Neural cell (in vitro differentiated cells): ENCODE measurements around the gene OR6N1. TPM values are rescaled to one million over a fixed set of nuclear protein-coding genes. Genes with fewer than 3 reads are reported as not detected.

ENCODE experiments used
- H2AFZ ChIP-seq: fragments of 200-600, 300-800 bp; sonication (generic), shearing (Covaris generic); 2 replicates; pipeline ENCODE4 v1.6.0; 2014; ENCODE audit warnings: low read depth, mild to moderate bottlenecking, antibody characterized with exemption, low read length, moderate library complexity
- H3F3A ChIP-seq: fragments of 200-600 bp; shearing (Covaris generic); 2 replicates; pipeline ENCODE4 v1.6.1; 2016; ENCODE audit warnings: mild to moderate bottlenecking, moderate library complexity, mixed read lengths, antibody characterized with exemption, low read length; ENCODE audit not compliant: insufficient read depth, poor library complexity, severe bottlenecking
- H3K27ac ChIP-seq: fragments of 200-600, 300-800 bp; sonication (generic), shearing (Covaris generic); 2 replicates; pipeline ENCODE4 v1.5.1; 2014; ENCODE audit warnings: mild to moderate bottlenecking, low read length, moderate library complexity
- H3K27me3 ChIP-seq: fragments of 300-800, 200-600 bp; sonication (generic), shearing (Covaris generic); 2 replicates; pipeline ENCODE4 v1.6.0; 2014; ENCODE audit warnings: mild to moderate bottlenecking, low read depth, low read length, moderate library complexity; ENCODE audit not compliant: insufficient read depth
- H3K36me3 ChIP-seq: fragments of 300-800, 200-600 bp; sonication (generic), shearing (Covaris generic); 2 replicates; pipeline ENCODE4 v1.5.1; 2014; ENCODE audit warnings: mild to moderate bottlenecking, antibody characterized with exemption, low read length, moderate library complexity; ENCODE audit not compliant: insufficient read depth
- H3K4me2 ChIP-seq: fragments of 300-800, 200-600 bp; sonication (generic), shearing (Covaris generic); 2 replicates; pipeline ENCODE4 v1.6.0; 2014; ENCODE audit warnings: mild to moderate bottlenecking, low read length
- H3K4me3 ChIP-seq: fragments of 300-800, 200-600 bp; sonication (generic), shearing (Covaris generic); 2 replicates; pipeline ENCODE4 v1.5.1; 2014; ENCODE audit warnings: mild to moderate bottlenecking, low read length, moderate library complexity
- H3K79me2 ChIP-seq: fragments of 200-600 bp; shearing (Covaris generic); replicated peaks from 2 replicates; pipeline ENCODE4 v1.6.0; 2014; ENCODE audit warnings: mild to moderate bottlenecking, low read length, moderate library complexity; ENCODE audit not compliant: insufficient read depth
- H3K9ac ChIP-seq: fragments of 300-800, 200-600 bp; sonication (generic), shearing (Covaris generic); 2 replicates; pipeline ENCODE4 v1.6.1; 2016; ENCODE audit warnings: mild to moderate bottlenecking, low read length, mixed read lengths
- H3K9me2 ChIP-seq: fragments of 200-600 bp; shearing (Covaris generic); 2 replicates; pipeline ENCODE4 v1.6.1; 2016; ENCODE audit warnings: mild to moderate bottlenecking, low read length, mixed read lengths; ENCODE audit not compliant: insufficient read depth
- H3K9me3 ChIP-seq: fragments of 200-600, 300-800 bp; sonication (generic), shearing (Covaris generic); 2 replicates; pipeline ENCODE4 v1.6.1; 2016; ENCODE audit warnings: mild to moderate bottlenecking, mixed run types, low read length, moderate library complexity, mixed read lengths
- H4K20me1 ChIP-seq: fragments of 200-600 bp; shearing (Covaris generic); 2 replicates; pipeline ENCODE4 v1.6.1; 2016; ENCODE audit warnings: mild to moderate bottlenecking, mixed run types; ENCODE audit not compliant: insufficient read depth
- CTCF ChIP-seq: fragments of 450-650 bp; IDR thresholded peaks from 2 replicates; pipeline ENCODE4 v1.5.1; 2014; ENCODE audit warnings: antibody characterized with exemption, mild to moderate bottlenecking, moderate library complexity; ENCODE audit not compliant: poor library complexity, severe bottlenecking
- EP300 ChIP-seq: fragments of 450-650 bp; conservative IDR thresholded peaks from 2 replicates; pipeline ENCODE4 v1.6.1; 2014; ENCODE audit warnings: antibody characterized with exemption, mild to moderate bottlenecking, moderate library complexity; ENCODE audit not compliant: poor library complexity, severe bottlenecking
- EZH2 ChIP-seq: fragments of 200-600, 300-800 bp; shearing (Covaris generic), sonication (generic); IDR thresholded peaks from 2 replicates; pipeline ENCODE4 v1.6.1; 2014; ENCODE audit warnings: antibody characterized with exemption, low read length, borderline replicate concordance, mild to moderate bottlenecking; ENCODE audit not compliant: insufficient read depth, poor library complexity, severe bottlenecking
- MXI1 ChIP-seq: fragments of 450-650 bp; conservative IDR thresholded peaks from 2 replicates; pipeline ENCODE4 v1.6.1; 2014; ENCODE audit warnings: antibody characterized with exemption, mild to moderate bottlenecking; ENCODE audit not compliant: poor library complexity, severe bottlenecking
- POLR2AphosphoS5 ChIP-seq: IDR thresholded peaks from 2 replicates; pipeline ENCODE4 v1.6.1; 2012
- RAD21 ChIP-seq: fragments of 450-650 bp; conservative IDR thresholded peaks from 2 replicates; pipeline ENCODE4 v1.6.1; 2014; ENCODE audit warnings: antibody characterized with exemption, mild to moderate bottlenecking, moderate library complexity
- REST ChIP-seq: IDR thresholded peaks from 2 replicates; pipeline ENCODE4 v1.6.1; 2012; ENCODE audit warnings: borderline replicate concordance
- SMC3 ChIP-seq: fragments of 450-650 bp; conservative IDR thresholded peaks from 2 replicates; pipeline ENCODE4 v1.6.1; 2014; ENCODE audit warnings: antibody characterized with exemption, mild to moderate bottlenecking, moderate library complexity; ENCODE audit not compliant: poor library complexity
- TAF1 ChIP-seq: IDR thresholded peaks from 2 replicates; pipeline ENCODE4 v1.6.1; 2012; ENCODE audit warnings: low read depth
- polyA plus RNA-seq: library from polyadenylated mRNA; depleted of rRNA; stranded (reverse); fragments of >200 nt; gene quantifications from 2 replicates; pipeline ENCODE4 v1.2.3, GENCODE V29; 2014

The OR6N1 gene
- polyA plus RNA-seq, 1 donor from 2014 or later: not detected

DNA sequence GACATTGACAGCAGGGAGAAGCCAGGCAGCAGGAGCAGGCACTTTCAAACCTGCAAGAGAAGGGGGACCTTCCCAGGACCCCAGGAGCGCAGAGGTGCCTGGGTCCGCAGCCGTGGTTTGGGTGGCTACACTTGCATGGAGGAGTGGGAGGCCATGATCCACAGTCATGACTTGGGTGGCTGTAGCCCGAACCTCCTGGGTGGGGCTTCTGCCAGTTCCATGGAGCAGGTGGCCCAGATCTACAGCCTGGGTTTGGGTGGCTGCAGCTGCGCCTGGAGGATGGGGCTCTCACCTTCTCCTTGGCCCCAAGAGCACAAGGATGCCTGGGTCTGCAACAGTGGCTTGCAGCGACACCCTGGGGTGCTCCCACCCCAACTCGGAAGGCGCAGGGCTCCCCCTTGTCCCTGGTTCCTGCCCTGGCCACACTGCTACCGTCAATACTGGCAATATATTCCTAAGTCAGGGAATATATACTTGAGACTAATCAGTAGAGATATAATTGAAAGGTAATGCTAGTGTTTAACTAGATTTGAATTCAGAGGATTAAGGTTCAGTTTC, 19.8 kb downstream of the OR6N1 start:
- no peaks in the 10 kb centered on the region for H3K36me3 ChIP-seq
- H3K4me2 ChIP-seq: no peak overlapping the region
- H3K27me3 ChIP-seq: no peaks in the 10 kb centered on the region
- H3K9me2 ChIP-seq: no peaks in the 10 kb centered on the region
- no peaks in the 10 kb centered on the region for H4K20me1 ChIP-seq
- no peaks in the 10 kb centered on the region for H3K9me3 ChIP-seq
- no peak overlapping the region for H3K4me3 ChIP-seq
- H3K79me2 ChIP-seq: no peaks in the 10 kb centered on the region
- H3K9ac ChIP-seq: no peak overlapping the region
- H3K27ac ChIP-seq: no peak overlapping the region
- H3F3A ChIP-seq: no peaks in the 10 kb centered on the region
- TF ChIP-seq CTCF (no peak), SMC3 (no peak), POLR2AphosphoS5 (no peak), REST (no peak), EP300 (no peak), RAD21 (no peak), EZH2 (no peak), TAF1 (no peak), MXI1 (no peak)
- H2AFZ ChIP-seq: no peak overlapping the region

DNA sequence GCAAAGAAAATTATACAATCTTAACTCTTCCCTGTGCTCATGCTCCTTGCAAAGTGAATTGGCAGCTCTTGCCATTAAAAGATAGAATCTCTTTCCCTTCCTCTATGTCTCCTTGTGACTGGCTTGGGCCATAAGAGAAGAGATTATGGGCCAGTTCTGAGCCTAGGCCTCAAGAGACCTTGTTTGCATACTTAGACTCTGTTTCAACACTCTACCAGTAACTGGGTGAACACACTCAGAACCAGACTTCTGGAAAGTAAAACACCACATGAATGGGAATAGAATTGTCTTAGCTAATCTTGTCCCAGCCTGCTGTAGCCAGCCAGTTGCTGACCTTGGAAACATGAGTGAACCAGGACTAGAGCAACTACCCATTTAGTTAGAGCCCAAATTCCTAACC, 36.1 kb downstream of the OR6N1 start:
- TF ChIP-seq REST: no peak
- TF ChIP-seq SMC3: no peak
- no peak for TF ChIP-seq POLR2AphosphoS5
- no peak for TF ChIP-seq RAD21
- H3K4me3 ChIP-seq: no peak overlapping the region
- no peaks in the 10 kb centered on the region for H3K27me3 ChIP-seq
- H3K36me3 ChIP-seq: no peaks in the 10 kb centered on the region
- no peaks in the 10 kb centered on the region for H3K79me2 ChIP-seq
- no peak overlapping the region for H3K9ac ChIP-seq
- H3K9me2 ChIP-seq: no peaks in the 10 kb centered on the region
- no peak overlapping the region for H2AFZ ChIP-seq
- no peaks in the 10 kb centered on the region for H4K20me1 ChIP-seq
- no peak overlapping the region for H3K27ac ChIP-seq
- H3K9me3 ChIP-seq: no peaks in the 10 kb centered on the region
- no peaks in the 10 kb centered on the region for H3F3A ChIP-seq
- H3K4me2 ChIP-seq: no peak overlapping the region
